NCI-H187 (cell line): Measurements from ENCODE around the gene SART1.
"Not testable (repeated sequence)": the region's sequence is repeated elsewhere in the genome, so short reads cannot be mapped to it uniquely, and the experiment has no call there.

Experiments used
- DNase-seq, 2 experiments: peaks; one replicate each; lab custom pipeline; 2025; lab: John Stamatoyannopoulos, UW

SART1 gene

GRCh38 chr11:66017321-66017720, 55.8 kb downstream of the SART1 start:
- DNase-seq = peak in 1 of 2 experiments; percentile 11

GRCh38 chr11:66020212-66020611, 58.7 kb downstream of the SART1 start:
- DNase-seq = no peak

- no peak for DNase-seq
Measured at GRCh38 chr11:66020618-66021357, 59.3 kb downstream of the SART1 start.

GRCh38 chr11:66022401-66023185, 61.1 kb downstream of the SART1 start:
- no peak for DNase-seq

- not testable (repeated sequence) for DNase-seq
Measured at GRCh38 chr11:66023186-66023440, 61.6 kb downstream of the SART1 start.

- DNase-seq = no peak
Measured at GRCh38 chr11:66026017-66026529, 64.5 kb downstream of the SART1 start, which contains the start of gene CATSPER1. Gene CATSPER1, minus strand, starts transcription at chr11:66026479. Its CDS starts 100 bp downstream, at chr11:66026379.
